ENCODE results near the gene DCLRE1A. TPM values are rescaled to one million over a fixed set of nuclear protein-coding genes. Genes with fewer than 3 reads are reported as not detected.

The DCLRE1A gene
- total RNA-seq, 1 experiment from 2014 or later = 13.5 TPM

DNA sequence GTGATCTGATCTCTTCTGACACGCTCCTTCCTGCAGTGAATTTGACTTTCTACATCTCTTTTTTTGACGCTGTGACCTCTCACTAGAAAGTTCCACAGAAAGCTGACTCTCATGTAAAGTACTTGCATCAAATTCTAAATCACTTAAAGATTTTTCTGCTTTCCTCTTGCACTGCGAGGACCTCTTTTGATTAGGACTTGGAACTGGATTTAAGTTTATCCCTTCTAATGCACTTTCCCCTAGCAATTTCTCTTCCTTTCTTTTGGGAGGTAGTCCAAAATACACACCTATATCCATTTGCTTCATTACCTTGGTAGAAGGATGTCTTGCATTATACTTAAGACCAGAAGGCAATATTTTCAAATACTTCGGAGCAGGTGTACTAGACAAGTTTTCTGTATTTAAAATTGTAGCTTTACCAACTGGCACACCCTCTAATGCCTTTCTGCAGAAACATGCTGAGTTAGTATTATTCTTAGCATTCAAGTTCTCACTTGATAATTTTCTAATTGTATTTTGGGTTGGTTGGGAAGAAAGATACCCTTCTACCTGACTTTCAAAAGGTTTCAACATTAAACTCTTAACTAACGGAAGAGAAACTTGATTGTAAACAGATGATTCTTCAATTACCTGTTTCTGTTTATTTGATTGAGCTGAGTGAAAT is 4.6 kb downstream of the DCLRE1A start:
- no peak overlapping the region for H3K4me3 ChIP-seq (ENCODE audit: low read depth, low read length)
- intact Hi-C loops (cut with micrococcal nuclease; ENCODE audit: unreplicated experiment) = no loop called here
- no peak for DNase-seq
- H3K27me3 Mint-ChIP-seq (ENCODE audit: insufficient read depth, unreplicated experiment) = no peaks in the 10 kb centered on the region
- H3K27me3 ChIP-seq (replicated peaks; ENCODE audit: control insufficient read depth, insufficient read depth, low read length) = no peaks in the 10 kb centered on the region
- no peak overlapping the region for H3K27ac Mint-ChIP-seq (ENCODE audit: unreplicated experiment)
- TF ChIP-seq, protein P1, sequence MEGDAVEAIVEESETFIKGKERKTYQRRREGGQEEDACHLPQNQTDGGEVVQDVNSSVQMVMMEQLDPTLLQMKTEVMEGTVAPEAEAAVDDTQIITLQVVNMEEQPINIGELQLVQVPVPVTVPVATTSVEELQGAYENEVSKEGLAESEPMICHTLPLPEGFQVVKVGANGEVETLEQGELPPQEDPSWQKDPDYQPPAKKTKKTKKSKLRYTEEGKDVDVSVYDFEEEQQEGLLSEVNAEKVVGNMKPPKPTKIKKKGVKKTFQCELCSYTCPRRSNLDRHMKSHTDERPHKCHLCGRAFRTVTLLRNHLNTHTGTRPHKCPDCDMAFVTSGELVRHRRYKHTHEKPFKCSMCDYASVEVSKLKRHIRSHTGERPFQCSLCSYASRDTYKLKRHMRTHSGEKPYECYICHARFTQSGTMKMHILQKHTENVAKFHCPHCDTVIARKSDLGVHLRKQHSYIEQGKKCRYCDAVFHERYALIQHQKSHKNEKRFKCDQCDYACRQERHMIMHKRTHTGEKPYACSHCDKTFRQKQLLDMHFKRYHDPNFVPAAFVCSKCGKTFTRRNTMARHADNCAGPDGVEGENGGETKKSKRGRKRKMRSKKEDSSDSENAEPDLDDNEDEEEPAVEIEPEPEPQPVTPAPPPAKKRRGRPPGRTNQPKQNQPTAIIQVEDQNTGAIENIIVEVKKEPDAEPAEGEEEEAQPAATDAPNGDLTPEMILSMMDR (IDR thresholded peaks at IDR 0.05; ENCODE audit: insufficient read depth in 1 of 2, low read depth in 1 of 2, low read length in 1 of 2, severe bottlenecking in 1 of 2, unreplicated experiment in 1 of 2) = no peak
- H3K4me1 Mint-ChIP-seq (ENCODE audit: low read depth, unreplicated experiment) = no peaks in the 10 kb centered on the region
- peaks cover 10% of the 10 kb centered on the region for H3K4me1 ChIP-seq
- peaks cover 13% of the 10 kb centered on the region for H3K36me3 Mint-ChIP-seq (ENCODE audit: insufficient read depth, unreplicated experiment)
- H3K9me3 ChIP-seq = no peaks in the 10 kb centered on the region
- POLR2A ChIA-PET = no interaction called here
- H3K36me3 ChIP-seq (ENCODE audit: control insufficient read depth, insufficient read depth, low read length) = no peaks in the 10 kb centered on the region
- no peaks in the 10 kb centered on the region for H3K9me3 Mint-ChIP-seq (ENCODE audit: unreplicated experiment)
- BruUV-seq (replicated peaks) = no TSS peak
- CTCF ChIA-PET = no interaction called here
- H3K4me3 Mint-ChIP-seq (ENCODE audit: unreplicated experiment) = no peak overlapping the region

GRCh38 chr10:113846036-113846435 is 7.8 kb downstream of the DCLRE1A start:
- no peaks in the 10 kb centered on the region for H3K9me3 ChIP-seq
- Mint-ChIP-seq H3K27ac (ENCODE audit: unreplicated experiment) (no peak overlapping the region), H3K4me1 (ENCODE audit: low read depth, unreplicated experiment) (no peaks in the 10 kb centered on the region), H3K36me3 (ENCODE audit: insufficient read depth, unreplicated experiment) (peaks cover 14% of the 10 kb centered on the region), H3K27me3 (ENCODE audit: insufficient read depth, unreplicated experiment) (no peaks in the 10 kb centered on the region), H3K4me3 (ENCODE audit: unreplicated experiment) (no peak overlapping the region), H3K9me3 (ENCODE audit: unreplicated experiment) (no peaks in the 10 kb centered on the region)
- TF ChIP-seq, protein P1 (IDR thresholded peaks at IDR 0.05; ENCODE audit: insufficient read depth in 1 of 2, low read depth in 1 of 2, low read length in 1 of 2, severe bottlenecking in 1 of 2, unreplicated experiment in 1 of 2) = no peak
- CTCF ChIA-PET = no interaction called here
- BruUV-seq (replicated peaks) = no TSS peak
- H3K4me1 ChIP-seq = no peaks in the 10 kb centered on the region
- H3K27me3 ChIP-seq (replicated peaks; ENCODE audit: control insufficient read depth, insufficient read depth, low read length) = no peaks in the 10 kb centered on the region
- intact Hi-C loops (cut with micrococcal nuclease; ENCODE audit: unreplicated experiment) = no loop called here
- H3K4me3 ChIP-seq (ENCODE audit: low read depth, low read length) = no peak overlapping the region
- no peaks in the 10 kb centered on the region for H3K36me3 ChIP-seq (ENCODE audit: control insufficient read depth, insufficient read depth, low read length)
- DNase-seq = no peak
- POLR2A ChIA-PET = no interaction called here

GRCh38 chr10:113843972-113844485 is 9.9 kb downstream of the DCLRE1A start:
- POLR2A ChIA-PET = no interaction called here
- Mint-ChIP-seq H3K27me3 (ENCODE audit: insufficient read depth, unreplicated experiment) (no peaks in the 10 kb centered on the region), H3K4me3 (ENCODE audit: unreplicated experiment) (no peak overlapping the region), H3K9me3 (ENCODE audit: unreplicated experiment) (no peaks in the 10 kb centered on the region), H3K4me1 (ENCODE audit: low read depth, unreplicated experiment) (no peaks in the 10 kb centered on the region), H3K36me3 (ENCODE audit: insufficient read depth, unreplicated experiment) (peaks cover 26% of the 10 kb centered on the region), H3K27ac (ENCODE audit: unreplicated experiment) (no peak overlapping the region)
- Histone ChIP-seq H3K9me3 (no peaks in the 10 kb centered on the region), H3K4me3 (ENCODE audit: low read depth, low read length) (no peak overlapping the region), H3K36me3 (ENCODE audit: control insufficient read depth, insufficient read depth, low read length) (no peaks in the 10 kb centered on the region; the same call in 1 of the 2 replicates), H3K4me1 (no peaks in the 10 kb centered on the region), H3K27me3 (replicated peaks; ENCODE audit: control insufficient read depth, insufficient read depth, low read length) (no peaks in the 10 kb centered on the region)
- DNase-seq = no peak
- TF ChIP-seq, protein P1 (IDR thresholded peaks at IDR 0.05; ENCODE audit: insufficient read depth in 1 of 2, low read depth in 1 of 2, low read length in 1 of 2, severe bottlenecking in 1 of 2, unreplicated experiment in 1 of 2) = no peak
- intact Hi-C loops (cut with micrococcal nuclease; ENCODE audit: unreplicated experiment) = no loop called here
- BruUV-seq (replicated peaks) = no TSS peak
- CTCF ChIA-PET = no interaction called here
